Caki2 (cell line): Measurements from ENCODE around the gene OMD. TPM values are rescaled to one million over a fixed set of nuclear protein-coding genes. Genes with fewer than 3 reads are reported as not detected.

Experiments used
- DNase-seq: peaks from one replicate; pipeline ENCODE4 v3.0.0-alpha.2; 2015; ENCODE audit warnings: low read depth
- in situ Hi-C: cut with HindIII; loops from 2 replicates; pipeline ENCODE4 v1.10.0; 2016; ENCODE audit warnings: low sequenced_read_pairs, low pct_unique_long_range_greater_than_20kb, mixed read lengths
- total RNA-seq: library from RNA; depleted of rRNA; stranded (reverse); fragments of >200 nt; shearing (Covaris generic); gene quantifications from 2 replicates; pipeline ENCODE4 v1.2.3, GENCODE V29; 2014; ENCODE audit warnings: low replicate concordance; rRNA removed

The OMD gene
- total RNA-seq, 1 experiment from 2014 or later: not detected

DNA sequence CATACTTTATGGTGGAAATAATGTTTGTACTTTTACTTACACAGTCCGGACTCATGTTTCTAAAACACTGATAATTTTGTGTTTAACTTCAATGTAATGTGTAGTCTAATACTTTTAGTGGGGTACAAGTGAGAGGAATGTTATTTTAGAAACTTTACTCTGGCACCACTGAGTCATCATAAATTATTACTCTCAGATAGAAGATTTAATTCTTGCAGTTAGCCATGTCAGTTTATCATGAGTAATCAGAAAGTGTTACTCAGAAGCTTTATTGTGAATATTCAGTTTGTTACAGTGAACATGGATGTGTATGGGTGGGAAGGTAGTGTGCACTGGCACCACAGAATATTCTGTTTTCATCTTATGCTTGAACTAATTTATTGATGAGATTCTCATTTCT lies 39.9 kb downstream of the OMD start:
- in situ Hi-C loops: no loop called here
- DNase-seq: no peak

DNA sequence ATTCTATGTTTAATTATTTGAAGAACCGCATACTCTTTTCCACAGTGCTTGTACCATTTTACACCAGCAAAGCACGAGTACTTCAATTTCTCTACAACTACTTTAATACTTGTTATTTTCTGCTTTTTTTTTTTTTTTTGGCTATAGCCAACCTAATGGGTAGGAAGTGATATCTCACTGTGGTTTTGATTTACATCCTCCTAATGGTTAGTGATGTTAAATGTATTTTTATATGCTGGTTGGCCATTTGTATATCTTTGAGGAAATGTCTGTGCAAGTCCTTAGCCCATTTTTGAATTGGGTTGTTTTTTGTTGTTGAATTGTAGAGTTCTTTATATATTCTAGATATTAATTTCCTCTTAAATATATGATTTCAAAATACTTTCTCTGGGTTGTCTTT lies 42.5 kb downstream of the OMD start:
- no peak for DNase-seq
- in situ Hi-C loops: no loop called here

DNA sequence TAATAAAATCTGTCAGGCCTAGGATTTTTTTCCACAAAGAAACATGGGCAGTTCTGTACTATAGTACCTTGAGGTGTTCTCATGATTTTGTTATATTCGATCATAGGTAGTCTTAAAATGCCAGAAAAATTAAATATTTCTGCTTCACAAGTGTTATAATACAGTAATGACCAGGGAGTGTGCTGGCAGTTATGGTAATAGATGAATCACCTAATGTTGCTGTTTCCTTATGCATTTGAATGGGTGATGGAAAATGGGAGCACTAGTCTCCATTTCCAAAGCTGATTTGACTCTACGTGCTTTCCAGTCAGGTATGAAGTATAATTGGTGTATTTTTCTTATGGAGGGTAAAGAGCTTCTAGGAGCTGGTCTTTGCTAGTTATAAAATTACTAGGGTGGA lies 43.7 kb downstream of the OMD start:
- in situ Hi-C loops: no loop called here
- DNase-seq: no peak

DNA sequence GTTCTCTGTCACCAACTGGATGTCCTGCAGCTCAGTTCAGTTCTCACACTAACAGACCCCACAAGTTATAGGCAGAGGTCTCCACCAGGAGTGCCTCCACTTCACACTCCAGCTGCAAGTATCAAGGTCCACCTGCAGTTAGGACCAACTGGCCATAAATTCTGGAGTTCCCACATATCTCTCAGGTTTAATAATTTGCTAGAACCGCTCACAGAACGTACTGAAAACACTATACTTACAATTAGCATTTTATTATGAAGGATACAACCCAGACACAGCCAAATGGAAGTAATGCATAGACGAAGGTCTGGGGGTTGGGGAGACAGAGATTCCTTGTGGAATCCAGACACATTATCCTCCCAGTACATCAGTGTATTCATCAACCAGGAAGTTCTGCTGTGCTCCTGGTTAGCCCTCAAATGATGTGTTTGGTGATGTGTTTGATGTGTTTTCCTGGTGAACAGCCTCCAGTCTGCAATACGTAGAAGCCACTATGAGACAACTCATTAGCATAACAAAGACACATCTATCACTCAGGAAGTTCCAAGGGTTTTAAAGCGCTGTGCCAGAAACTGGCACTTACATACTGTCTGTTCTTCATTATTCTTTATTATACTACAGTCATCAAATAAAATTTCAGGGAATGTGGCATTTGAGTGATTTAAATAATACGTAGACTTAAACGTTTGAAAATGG lies 45.3 kb downstream of the OMD start:
- no peak for DNase-seq
- in situ Hi-C loops: no loop called here

DNA sequence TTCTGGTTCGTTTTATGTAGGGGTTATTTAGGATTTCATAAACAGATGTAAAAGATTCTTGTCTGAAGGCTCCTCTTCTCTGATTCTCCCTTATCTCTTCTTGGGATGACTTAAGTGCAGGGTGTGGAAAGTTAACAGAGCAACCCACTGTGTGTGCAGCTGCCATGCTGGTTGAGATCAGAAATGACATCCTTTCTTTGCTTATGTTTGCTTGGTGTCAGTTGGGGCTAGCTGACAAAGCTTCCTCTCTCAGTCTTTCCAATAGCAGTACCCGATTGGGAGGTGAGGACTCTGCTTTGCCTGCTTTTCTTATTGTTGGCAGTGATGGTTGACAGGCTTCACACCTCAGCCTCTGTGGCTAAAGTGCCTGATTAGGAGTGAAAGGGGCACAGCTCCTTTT lies 46.4 kb downstream of the OMD start:
- no peak for DNase-seq
- in situ Hi-C loops: no loop called here

DNA sequence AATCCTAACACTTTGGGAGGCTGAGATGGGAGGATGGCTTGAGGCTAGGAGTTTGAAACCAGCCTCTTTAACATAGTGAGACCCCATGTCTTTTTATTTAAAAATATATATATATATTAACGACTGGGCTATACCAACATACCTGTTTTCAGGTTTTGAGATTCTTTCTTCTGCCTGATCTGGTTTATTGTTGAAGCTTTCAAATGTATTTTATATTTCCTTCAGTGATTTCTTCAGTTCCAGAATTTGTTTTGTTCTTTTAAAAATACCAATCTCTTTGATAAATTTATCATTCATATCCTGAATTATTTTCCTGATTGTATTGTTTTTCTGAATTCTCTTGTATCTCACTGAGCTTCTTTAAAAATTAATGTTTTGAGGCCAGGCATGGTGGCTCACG lies 51.1 kb downstream of the OMD start:
- in situ Hi-C loops: no loop called here
- no peak for DNase-seq

DNA sequence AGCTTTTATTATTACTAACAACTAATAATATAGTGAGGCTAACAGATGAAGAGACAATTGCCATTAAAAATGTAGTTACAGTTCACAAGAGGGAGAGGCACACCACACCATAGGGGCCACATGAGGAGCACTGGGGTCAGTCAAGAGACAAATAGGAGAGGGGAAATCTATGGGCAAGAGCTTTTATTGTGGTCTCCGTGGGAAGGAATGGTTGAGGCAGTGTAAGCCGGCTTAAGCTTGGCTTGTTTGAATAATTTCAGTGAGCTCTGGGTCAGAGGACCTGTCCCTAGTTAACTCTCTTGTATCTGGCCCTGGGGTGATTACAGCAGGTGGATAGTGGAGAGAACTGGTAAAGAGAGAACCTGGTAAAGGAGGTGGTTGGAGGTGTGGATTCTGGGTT lies 55.2 kb downstream of the OMD start:
- DNase-seq: no peak
- in situ Hi-C loops: no loop called here

Other genes starting within 250 kb of the OMD start
- 112 and 127 TPM in 2 replicates for gene IARS1, start 130.8 kb downstream of the OMD start, total RNA-seq
- gene NOL8, start 99.1 kb downstream of the OMD start, total RNA-seq: 3.3 and 10.9 TPM in 2 replicates
- gene CENPP, start 98.5 kb downstream of the OMD start, total RNA-seq: 0.90 and 3.6 TPM in 2 replicates
- gene OGN, start 19.9 kb downstream of the OMD start, total RNA-seq: not detected in 2 replicates
- not detected in 2 replicates for gene ASPN, start 58.0 kb upstream of the OMD start, total RNA-seq
- not detected in 2 replicates for gene ECM2, start 111.5 kb upstream of the OMD start, total RNA-seq
- gene IPPK, start 245.7 kb upstream of the OMD start, total RNA-seq: 7.9 and 10.9 TPM in 2 replicates